ENCODE results near the gene UQCC3. TPM values are rescaled to one million over a fixed set of nuclear protein-coding genes. Genes with fewer than 3 reads are reported as not detected.
A peak's percentile ranks its signal among the peaks of the same experiment; 100 is the strongest.

UQCC3 gene
- total and polyA plus RNA-seq, 12 donors: 3.9 to 23.0 (median 5.7) TPM

GRCh38 chr11:62705880-62706849 lies 34.7 kb downstream of the UQCC3 start:
- no peaks in the 10 kb centered on the region for H3K9me3 ChIP-seq
- peaks cover 23 to 61% (median 40%) of the 10 kb centered on the region in 9 donors for H3K4me1 ChIP-seq
- no peaks in the 10 kb centered on the region for H3K27me3 ChIP-seq
- peak overlapping the region; percentile 42 to 90 (median 72) for H3K4me3 ChIP-seq
- intact Hi-C loops (cut with DNase I): loop anchor here in 3 of 10 donors (5.0 kb wide), 3 partner anchors 34 to 136 kb away; partner anchors contain the start of genes LBHD1 (in 2 of the 3), UQCC3 (in 2 of the 3), C11orf98 (in 1 of the 3) and CSKMT (in 1 of the 3)
- H3K27ac ChIP-seq: peak overlapping the region; percentile 63 to 91 (median 81)
- DNase-seq (peak; percentile 93 to 96), ATAC-seq (peak; percentile 85 to 90 (median 88))
- TF ChIP-seq, protein P1, sequence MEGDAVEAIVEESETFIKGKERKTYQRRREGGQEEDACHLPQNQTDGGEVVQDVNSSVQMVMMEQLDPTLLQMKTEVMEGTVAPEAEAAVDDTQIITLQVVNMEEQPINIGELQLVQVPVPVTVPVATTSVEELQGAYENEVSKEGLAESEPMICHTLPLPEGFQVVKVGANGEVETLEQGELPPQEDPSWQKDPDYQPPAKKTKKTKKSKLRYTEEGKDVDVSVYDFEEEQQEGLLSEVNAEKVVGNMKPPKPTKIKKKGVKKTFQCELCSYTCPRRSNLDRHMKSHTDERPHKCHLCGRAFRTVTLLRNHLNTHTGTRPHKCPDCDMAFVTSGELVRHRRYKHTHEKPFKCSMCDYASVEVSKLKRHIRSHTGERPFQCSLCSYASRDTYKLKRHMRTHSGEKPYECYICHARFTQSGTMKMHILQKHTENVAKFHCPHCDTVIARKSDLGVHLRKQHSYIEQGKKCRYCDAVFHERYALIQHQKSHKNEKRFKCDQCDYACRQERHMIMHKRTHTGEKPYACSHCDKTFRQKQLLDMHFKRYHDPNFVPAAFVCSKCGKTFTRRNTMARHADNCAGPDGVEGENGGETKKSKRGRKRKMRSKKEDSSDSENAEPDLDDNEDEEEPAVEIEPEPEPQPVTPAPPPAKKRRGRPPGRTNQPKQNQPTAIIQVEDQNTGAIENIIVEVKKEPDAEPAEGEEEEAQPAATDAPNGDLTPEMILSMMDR (IDR thresholded peaks at IDR 0.05): no peak
- 3 to 4% methylated on average over 70 to 73 of the region's 73 CpGs for WGBS, 2 donors
- H3K36me3 ChIP-seq: peaks cover 0 to 25% (median 7%) of the 10 kb centered on the region in 9 donors

- intact Hi-C loops (cut with DNase I): loop anchor here in 3 of 10 donors (5.0 kb wide), 3 partner anchors 35 to 135 kb away; partner anchors contain the start of genes LBHD1 (in 2 of the 3), UQCC3 (in 2 of the 3), C11orf98 (in 1 of the 3) and CSKMT (in 1 of the 3)
These were observed 35.4 kb downstream of the UQCC3 start for GRCh38 chr11:62706850-62707247.

DNA sequence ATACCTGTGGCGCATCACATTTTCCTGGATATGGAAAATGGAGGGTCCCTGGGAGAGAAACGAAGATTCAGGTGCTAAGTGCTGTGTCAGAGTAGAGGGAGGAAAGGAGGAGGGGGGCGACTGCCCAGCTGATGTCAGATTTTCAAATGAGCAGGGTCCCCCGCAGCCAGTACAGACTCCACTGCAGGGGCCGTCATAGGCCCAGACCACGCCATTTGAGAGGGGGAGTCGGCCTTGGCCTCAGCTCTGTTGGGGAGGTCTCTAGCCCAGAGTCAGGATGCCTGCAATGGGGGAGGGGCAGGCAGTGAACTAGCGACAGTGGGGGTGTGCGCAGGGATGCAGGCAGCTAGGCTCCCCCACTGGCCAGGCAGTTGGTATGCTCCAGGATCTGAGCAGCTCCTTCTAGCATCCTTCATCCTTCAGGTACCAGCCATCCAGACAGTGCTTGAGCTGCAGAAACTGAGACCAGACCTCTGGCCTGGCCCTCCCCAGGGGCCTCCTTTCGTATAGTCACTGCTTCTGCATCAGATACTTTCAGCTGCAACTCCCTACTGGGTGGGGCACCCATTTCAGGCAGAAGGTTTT lies 35.9 kb downstream of the UQCC3 start, which contains the start of the genes BSCL2 and GNG3:
Gene BSCL2 (minus strand): TSS at position 148 of the 585 bp plus-strand sequence. CDS start 229 bp downstream, outside the sequence.
Gene GNG3 (plus strand): TSS at position 400 of the 585 bp plus-strand sequence. CDS start 620 bp downstream, outside the sequence.
- TF ChIP-seq, protein P1 (IDR thresholded peaks at IDR 0.05): no peak
- 70 to 83% methylated on average over 10 of the region's 10 CpGs for WGBS, 2 donors
- intact Hi-C loops (cut with DNase I): loop anchor here in 3 of 10 donors (5.0 kb wide), 3 partner anchors 35 to 135 kb away; partner anchors contain the start of genes LBHD1 (in 2 of the 3), UQCC3 (in 2 of the 3), C11orf98 (in 1 of the 3) and CSKMT (in 1 of the 3)
- Histone ChIP-seq H3K36me3 (peaks cover 0 to 26% (median 3%) of the 10 kb centered on the region in 9 donors), H3K27me3 (no peaks in the 10 kb centered on the region), H3K4me1 (peaks cover 23 to 64% (median 40%) of the 10 kb centered on the region in 9 donors), H3K4me3 (peak within 1 kb of the TSS; percentile 42 to 90 (median 72)), H3K9me3 (no peaks in the 10 kb centered on the region), H3K27ac (peak within 1 kb of the TSS; percentile 63 to 100 (median 96))
- ATAC-seq: no peak
- no peak for DNase-seq

More at GRCh38 chr11:62706850-62707247, 35.4 kb downstream of the UQCC3 start:
- peaks cover 0 to 26% (median 0%) of the 10 kb centered on the region in 9 donors for H3K36me3 ChIP-seq
- TF ChIP-seq, protein P1 (IDR thresholded peaks at IDR 0.05): no peak
- H3K9me3 ChIP-seq: no peaks in the 10 kb centered on the region
- H3K27ac ChIP-seq: peak overlapping the region; percentile 63 to 91 (median 81)
- ATAC-seq (no peak), DNase-seq (no peak)
- peak overlapping the region; percentile 42 to 90 (median 72) for H3K4me3 ChIP-seq
- peaks cover 23 to 61% (median 40%) of the 10 kb centered on the region in 9 donors for H3K4me1 ChIP-seq
- no peaks in the 10 kb centered on the region for H3K27me3 ChIP-seq
- 76 to 81% methylated on average over 8 of the region's 8 CpGs for WGBS, 2 donors

Data from heart right ventricle (tissue), 16 donors.